ENCODE results near the gene KIFC1. TPM values are rescaled to one million over a fixed set of nuclear protein-coding genes. Genes with fewer than 3 reads are reported as not detected.
A peak's percentile ranks its signal among the peaks of the same experiment; 100 is the strongest.

KIFC1 gene
- total and polyA plus RNA-seq, 12 donors: 0.09 to 6.1 (median 0.35) TPM; not detected in 2

- intact Hi-C loops (cut with DNase I): loop anchor here in 8 of 10 donors (2.0 to 10.0 kb wide), 3 partner anchors 63 to 121 kb away; partner anchors contain the start of gene KIFC1 (in 1 of the 8)
- H3K4me1 ChIP-seq: peaks cover 4 to 42% (median 17%) of the 10 kb centered on the region in 9 donors
- 0% methylated on average over 65 of the region's 65 CpGs for whole genome bisulfite sequencing, 2 donors
- peak within 1 kb of the TSS; percentile 61 to 97 (median 81) for H3K4me3 ChIP-seq
- no peak for TF ChIP-seq CTCF (IDR thresholded peaks at IDR 0.05)
- H3K27ac ChIP-seq: peak within 1 kb of the TSS in 9 of 10 donors; percentile 72 to 90 (median 87)
- H3K9me3 ChIP-seq: no peaks in the 10 kb centered on the region
- no peaks in the 10 kb centered on the region for H3K27me3 ChIP-seq
- H3K36me3 ChIP-seq: peaks cover 0 to 27% (median 0%) of the 10 kb centered on the region in 9 donors
- peak; percentile 99 to 100 (median 99) for ATAC-seq
- DNase-seq: peak; percentile 95 to 96
Observed at GRCh38 chr6:33454009-33454946, 62.7 kb downstream of the KIFC1 start, which contains the start of gene ZBTB9. TSS of gene ZBTB9 (plus strand) at chr6:33454576. CDS start at chr6:33455101, 525 bp downstream.

GRCh38 chr6:33455051-33455450 lies 63.4 kb downstream of the KIFC1 start:
- no peak for TF ChIP-seq CTCF (IDR thresholded peaks at IDR 0.05)
- H3K27me3 ChIP-seq: no peaks in the 10 kb centered on the region
- peak overlapping the region in 7 of 10 donors; percentile 72 to 90 (median 88) for H3K27ac ChIP-seq
- H3K4me1 ChIP-seq: peaks cover 4 to 34% (median 17%) of the 10 kb centered on the region in 9 donors
- ATAC-seq (no peak), DNase-seq (no peak)
- H3K36me3 ChIP-seq: peaks cover 0 to 22% (median 0%) of the 10 kb centered on the region in 9 donors
- intact Hi-C loops (cut with DNase I): loop anchor here in 8 of 10 donors (2.0 to 10.0 kb wide), 3 partner anchors 64 to 120 kb away; partner anchors contain the start of gene KIFC1 (in 1 of the 8)
- WGBS, 2 donors: 44 to 48% methylated on average over 16 of the region's 16 CpGs
- no peaks in the 10 kb centered on the region for H3K9me3 ChIP-seq
- peak overlapping the region; percentile 61 to 97 (median 81) for H3K4me3 ChIP-seq

- H3K4me3 ChIP-seq: no peak overlapping the region
- DNase-seq: no peak
- no peaks in the 10 kb centered on the region for H3K27me3 ChIP-seq
- H3K4me1 ChIP-seq: peaks cover 4 to 26% (median 17%) of the 10 kb centered on the region in 9 donors
- TF ChIP-seq CTCF (IDR thresholded peaks at IDR 0.05): no peak
- H3K36me3 ChIP-seq: peaks cover 0 to 22% (median 0%) of the 10 kb centered on the region in 9 donors
- no peak overlapping the region for H3K27ac ChIP-seq
- no peaks in the 10 kb centered on the region for H3K9me3 ChIP-seq
- 96 to 97% methylated on average over 12 of the region's 12 CpGs for WGBS, 2 donors
- intact Hi-C loops (cut with DNase I): loop anchor here in 8 of 10 donors (10.0 kb wide), 2 partner anchors 109 to 119 kb away; no protein-coding TSS in a partner anchor
- no peak for ATAC-seq
Observed at GRCh38 chr6:33456156-33456555, 64.5 kb downstream of the KIFC1 start.

GRCh38 chr6:33458676-33459075 lies 67.1 kb downstream of the KIFC1 start:
- Histone ChIP-seq H3K9me3 (no peaks in the 10 kb centered on the region), H3K27ac (no peak overlapping the region), H3K27me3 (no peaks in the 10 kb centered on the region), H3K4me1 (peaks cover 4 to 14% (median 10%) of the 10 kb centered on the region in 9 donors), H3K4me3 (no peak overlapping the region), H3K36me3 (peaks cover 0 to 22% (median 0%) of the 10 kb centered on the region in 9 donors)
- intact Hi-C loops (cut with DNase I): loop anchor here in 8 of 10 donors (10.0 kb wide), 2 partner anchors 106 to 116 kb away; no protein-coding TSS in a partner anchor
- TF ChIP-seq CTCF (IDR thresholded peaks at IDR 0.05): no peak
- DNase-seq: no peak
- ATAC-seq: no peak
- WGBS, 2 donors: 63 to 68% methylated on average over 3 of the region's 3 CpGs
